OCI-LY1 (cell line): ENCODE data around the gene ANKRD66.
"Not testable (repeated sequence)": the region's sequence is repeated elsewhere in the genome, so short reads cannot be mapped to it uniquely, and the experiment has no call there.

Source experiments
- H2AFZ ChIP-seq: fragments of 200-600 bp; sonication (generic), shearing (Covaris generic); 2 replicates; pipeline ENCODE4 v1.6.0; 2014; ENCODE audit warnings: antibody characterized with exemption, mild to moderate bottlenecking, low read length
- H3F3A ChIP-seq: fragments of 200-600 bp; sonication (generic), shearing (Covaris generic); 2 replicates; pipeline ENCODE4 v1.6.0; 2014; ENCODE audit warnings: mild to moderate bottlenecking, antibody characterized with exemption, low read length, moderate library complexity; ENCODE audit not compliant: insufficient read depth
- H3K27ac ChIP-seq: fragments of 200-600 bp; sonication (generic); 2 replicates; pipeline ENCODE4 v1.5.1; 2014; ENCODE audit warnings: low read length, mixed run types, mild to moderate bottlenecking, low read depth; ENCODE audit not compliant: poor library complexity, severe bottlenecking
- H3K27me3 ChIP-seq: fragments of 200-600 bp; sonication (generic); 2 replicates; pipeline ENCODE4 v1.6.0; 2014; ENCODE audit warnings: antibody characterized with exemption, mild to moderate bottlenecking, low read length, moderate library complexity; ENCODE audit not compliant: insufficient read depth
- H3K36me3 ChIP-seq: fragments of 200-600 bp; sonication (generic); 2 replicates; pipeline ENCODE4 v1.6.1; 2014; ENCODE audit warnings: mild to moderate bottlenecking, antibody characterized with exemption, low read length, moderate library complexity, mixed read lengths; ENCODE audit not compliant: insufficient read depth
- H3K4me1 ChIP-seq: fragments of 200-600 bp; sonication (generic); 2 replicates; pipeline ENCODE4 v1.5.1; 2014; ENCODE audit warnings: mild to moderate bottlenecking, low read length, moderate library complexity; ENCODE audit not compliant: insufficient read depth, severe bottlenecking
- H3K4me2 ChIP-seq: fragments of 200-600 bp; sonication (generic), shearing (Covaris generic); 2 replicates; pipeline ENCODE4 v1.6.1; 2014; ENCODE audit warnings: low read length
- H3K4me3 ChIP-seq: fragments of 200-600 bp; sonication (generic); 2 replicates; pipeline ENCODE4 v1.5.1; 2014; ENCODE audit warnings: low read length, low read depth, mild to moderate bottlenecking, mixed read lengths; ENCODE audit not compliant: poor library complexity, severe bottlenecking
- H3K79me2 ChIP-seq: fragments of 200-600 bp; shearing (Covaris generic); 2 replicates; pipeline ENCODE4 v1.6.1; 2016; ENCODE audit warnings: mixed run types, low read length, mixed read lengths; ENCODE audit not compliant: insufficient read depth
- H3K9ac ChIP-seq: fragments of 200-600 bp; sonication (generic), shearing (Covaris generic); 2 replicates; pipeline ENCODE4 v1.6.1; 2014; ENCODE audit warnings: mild to moderate bottlenecking, low read length, mixed read lengths
- H3K9me2 ChIP-seq: fragments of 200-600 bp; sonication (generic), shearing (Covaris generic); 2 replicates; pipeline ENCODE4 v1.6.1; 2014; ENCODE audit warnings: low read depth, mild to moderate bottlenecking, low read length, mixed read lengths
- H3K9me3 ChIP-seq: fragments of 200-600 bp; shearing (Covaris generic); 2 replicates; pipeline ENCODE4 v1.6.1; 2014; ENCODE audit warnings: low read length, mixed read lengths
- H4K20me1 ChIP-seq: fragments of 200-600 bp; sonication (generic), shearing (Covaris generic); 2 replicates; pipeline ENCODE4 v1.6.0; 2016; ENCODE audit warnings: mild to moderate bottlenecking, low read length; ENCODE audit not compliant: insufficient read depth
- CTCF ChIP-seq: fragments of 200-600 bp; sonication (generic), shearing (Covaris generic); IDR thresholded peaks from 2 replicates; pipeline ENCODE4 v1.5.1; 2017; ENCODE audit warnings: mild to moderate bottlenecking, antibody characterized with exemption, low read length, moderate library complexity, mixed read lengths
- EZH2 ChIP-seq: fragments of 200-600 bp; sonication (generic), shearing (Covaris generic); IDR thresholded peaks from 2 replicates; pipeline ENCODE4 v1.8.0; 2017; ENCODE audit warnings: borderline replicate concordance, mixed run types, mild to moderate bottlenecking, antibody characterized with exemption, low read length, moderate library complexity, mixed read lengths

Gene ANKRD66

GRCh38 chr6:46758960-46759753 lies 12.4 kb downstream of the ANKRD66 start:
- no peak overlapping the region for H3K4me2 ChIP-seq
- H4K20me1 ChIP-seq, result no peaks in the 10 kb centered on the region
- H3K79me2 ChIP-seq, result no peaks in the 10 kb centered on the region
- H3K9ac ChIP-seq, result no peak overlapping the region
- no peaks in the 10 kb centered on the region for H3K9me3 ChIP-seq
- TF ChIP-seq CTCF (no peak), EZH2 (no peak)
- no peaks in the 10 kb centered on the region for H3K9me2 ChIP-seq
- H3K27me3 ChIP-seq, result no peaks in the 10 kb centered on the region
- no peaks in the 10 kb centered on the region for H3F3A ChIP-seq
- H3K36me3 ChIP-seq, result no peaks in the 10 kb centered on the region
- H3K4me1 ChIP-seq, result no peaks in the 10 kb centered on the region
- no peak overlapping the region for H2AFZ ChIP-seq
- no peak overlapping the region for H3K4me3 ChIP-seq
- H3K27ac ChIP-seq, result no peak overlapping the region

GRCh38 chr6:46760925-46761324 lies 14.2 kb downstream of the ANKRD66 start:
- no peaks in the 10 kb centered on the region for H3K9me3 ChIP-seq
- no peak for TF ChIP-seq EZH2
- no peak for TF ChIP-seq CTCF
- no peak overlapping the region for H3K4me2 ChIP-seq

GRCh38 chr6:46763466-46763865 lies 16.7 kb downstream of the ANKRD66 start:
- Histone ChIP-seq H2AFZ (no peak overlapping the region), H4K20me1 (no peaks in the 10 kb centered on the region), H3F3A (no peaks in the 10 kb centered on the region), H3K4me2 (no peak overlapping the region), H3K9ac (no peak overlapping the region), H3K4me1 (no peaks in the 10 kb centered on the region), H3K36me3 (no peaks in the 10 kb centered on the region), H3K4me3 (no peak overlapping the region), H3K79me2 (no peaks in the 10 kb centered on the region), H3K27me3 (no peaks in the 10 kb centered on the region), H3K9me3 (no peaks in the 10 kb centered on the region), H3K9me2 (no peaks in the 10 kb centered on the region), H3K27ac (no peak overlapping the region)
- TF ChIP-seq CTCF, result no peak
- no peak for TF ChIP-seq EZH2

More at GRCh38 chr6:46760925-46761324, 14.2 kb downstream of the ANKRD66 start:
- Histone ChIP-seq H3K36me3 (no peaks in the 10 kb centered on the region), H2AFZ (no peak overlapping the region), H3K27ac (no peak overlapping the region), H3K4me3 (no peak overlapping the region), H3K27me3 (no peaks in the 10 kb centered on the region), H3F3A (no peaks in the 10 kb centered on the region), H3K9me2 (no peaks in the 10 kb centered on the region), H3K9ac (no peak overlapping the region), H3K4me1 (no peaks in the 10 kb centered on the region), H3K79me2 (no peaks in the 10 kb centered on the region), H4K20me1 (no peaks in the 10 kb centered on the region)

- H4K20me1 ChIP-seq, H3K79me2 ChIP-seq, H3K36me3 ChIP-seq, H3K27ac ChIP-seq, H3K4me1 ChIP-seq, H3K27me3 ChIP-seq, H3K4me3 ChIP-seq, H2AFZ ChIP-seq, H3K9me2 ChIP-seq, H3K9me3 ChIP-seq, H3F3A ChIP-seq, H3K4me2 ChIP-seq, H3K9ac ChIP-seq: not testable (repeated sequence)
Measured at GRCh38 chr6:46764280-46764679, 17.5 kb downstream of the ANKRD66 start.
